Measurements from ENCODE around the gene ITGA8. TPM values are rescaled to one million over a fixed set of nuclear protein-coding genes. Genes with fewer than 3 reads are reported as not detected.

Gene ITGA8
- total RNA-seq, 1 experiment from 2014 or later: not detected

GRCh38 chr10:15572531-15573045 is 147.1 kb downstream of the ITGA8 start:
- Mint-ChIP-seq H3K27me3 (ENCODE audit: unreplicated experiment) (peaks cover 26% of the 10 kb centered on the region), H3K36me3 (ENCODE audit: insufficient read depth, unreplicated experiment) (no peaks in the 10 kb centered on the region), H3K4me3 (ENCODE audit: low read depth, unreplicated experiment) (no peak overlapping the region), H3K9me3 (ENCODE audit: low read depth, unreplicated experiment) (no peaks in the 10 kb centered on the region), H3K4me1 (ENCODE audit: low read depth, unreplicated experiment) (no peaks in the 10 kb centered on the region), H3K27ac (ENCODE audit: unreplicated experiment) (no peak overlapping the region)
- DNase-seq: no peak
- no TSS peak for BruUV-seq (replicated peaks)
- intact Hi-C loops (cut with micrococcal nuclease; ENCODE audit: unreplicated experiment): no loop called here
- CTCF ChIA-PET: interaction anchor here (0.5 kb wide), 1 partner anchor 168 kb away, joined by 3 read pairs; no protein-coding TSS in a partner anchor
- TF ChIP-seq CTCF (IDR thresholded peaks at IDR 0.05; ENCODE audit: unreplicated experiment): no peak

- TF ChIP-seq CTCF (IDR thresholded peaks at IDR 0.05; ENCODE audit: unreplicated experiment): no peak
- no peaks in the 10 kb centered on the region for H3K9me3 Mint-ChIP-seq (ENCODE audit: low read depth, unreplicated experiment)
- H3K4me1 Mint-ChIP-seq (ENCODE audit: low read depth, unreplicated experiment): no peaks in the 10 kb centered on the region
- no peaks in the 10 kb centered on the region for H3K36me3 Mint-ChIP-seq (ENCODE audit: insufficient read depth, unreplicated experiment)
- CTCF ChIA-PET: no interaction called here
- H3K4me3 Mint-ChIP-seq (ENCODE audit: low read depth, unreplicated experiment): no peak overlapping the region
- intact Hi-C loops (cut with micrococcal nuclease; ENCODE audit: unreplicated experiment): no loop called here
- no TSS peak for BruUV-seq (replicated peaks)
- H3K27ac Mint-ChIP-seq (ENCODE audit: unreplicated experiment): no peak overlapping the region
- peaks cover 16% of the 10 kb centered on the region for H3K27me3 Mint-ChIP-seq (ENCODE audit: unreplicated experiment)
- DNase-seq: no peak
These were observed 148.1 kb downstream of the ITGA8 start for GRCh38 chr10:15571575-15571974.

- H3K9me3 Mint-ChIP-seq (ENCODE audit: low read depth, unreplicated experiment): no peaks in the 10 kb centered on the region
- H3K27ac Mint-ChIP-seq (ENCODE audit: unreplicated experiment): no peak overlapping the region
- no peak for TF ChIP-seq CTCF (IDR thresholded peaks at IDR 0.05; ENCODE audit: unreplicated experiment)
- H3K27me3 Mint-ChIP-seq (ENCODE audit: unreplicated experiment): peaks cover 9% of the 10 kb centered on the region
- no peaks in the 10 kb centered on the region for H3K36me3 Mint-ChIP-seq (ENCODE audit: insufficient read depth, unreplicated experiment)
- H3K4me3 Mint-ChIP-seq (ENCODE audit: low read depth, unreplicated experiment): no peak overlapping the region
- intact Hi-C loops (cut with micrococcal nuclease; ENCODE audit: unreplicated experiment): no loop called here
- DNase-seq: no peak
- BruUV-seq (replicated peaks): no TSS peak
- CTCF ChIA-PET: no interaction called here
- no peaks in the 10 kb centered on the region for H3K4me1 Mint-ChIP-seq (ENCODE audit: low read depth, unreplicated experiment)
These were observed 148.9 kb downstream of the ITGA8 start for GRCh38 chr10:15570738-15571339.

GRCh38 chr10:15567952-15568351 is 151.8 kb downstream of the ITGA8 start:
- Mint-ChIP-seq H3K4me1 (ENCODE audit: low read depth, unreplicated experiment) (no peaks in the 10 kb centered on the region), H3K4me3 (ENCODE audit: low read depth, unreplicated experiment) (no peak overlapping the region), H3K27me3 (ENCODE audit: unreplicated experiment) (peaks cover under 1% of the 10 kb centered on the region), H3K9me3 (ENCODE audit: low read depth, unreplicated experiment) (no peaks in the 10 kb centered on the region), H3K36me3 (ENCODE audit: insufficient read depth, unreplicated experiment) (no peaks in the 10 kb centered on the region), H3K27ac (ENCODE audit: unreplicated experiment) (no peak overlapping the region)
- no TSS peak for BruUV-seq (replicated peaks)
- intact Hi-C loops (cut with micrococcal nuclease; ENCODE audit: unreplicated experiment): no loop called here
- no peak for DNase-seq
- TF ChIP-seq CTCF (IDR thresholded peaks at IDR 0.05; ENCODE audit: unreplicated experiment): no peak
- CTCF ChIA-PET: no interaction called here
